CD4-positive, alpha-beta T cell (primary cell): ENCODE data around the gene STK26. TPM values are rescaled to one million over a fixed set of nuclear protein-coding genes. Genes with fewer than 3 reads are reported as not detected.
A peak's percentile ranks its signal among the peaks of the same experiment; 100 is the strongest.

Source experiments
- ATAC-seq: fragments of 200-7000 bp; cut with Tn5 transposase; one replicate; pipeline ENCODE4 v1.10.0; 2022; ENCODE audit warnings: mild to moderate bottlenecking; ENCODE audit not compliant: poor library complexity
- CTCF ChIA-PET: fragments of 350-600 bp; sonication (Branson Sonifier 250); formaldehyde crosslinking; loops from one replicate; lab custom pipeline; 2021; ENCODE audit warnings: antibody characterized with exemption, inconsistent platforms; lab: Charles Lee
- POLR2A ChIA-PET: fragments of 350-600 bp; sonication (Branson Sonifier 250); formaldehyde crosslinking; loops from one replicate; lab custom pipeline; 2021; ENCODE audit warnings: antibody characterized with exemption, inconsistent platforms; lab: Charles Lee
- DNase-seq, 14 experiments: peaks; one replicate each; pipeline ENCODE4 v3.0.0-alpha.2; 2013 to 2020; ENCODE audit warnings: mixed read lengths in 2 of 14
- H3K27ac ChIP-seq, 2 donors: one replicate each; pipeline versions ENCODE4 v1.5.1 to v1.7.0; 2013; ENCODE audit warnings: low read length in 2 of 2, low read depth in 1 of 2, mild to moderate bottlenecking in 1 of 2
- H3K27me3 ChIP-seq, 2 experiments: 1 replicate in 1 of 2; 2 replicates in 1 of 2; pipeline versions ENCODE4 v1.6.1 to v1.7.0; 2013; ENCODE audit warnings: low read length in 2 of 2, control low read depth in 1 of 2, mild to moderate bottlenecking in 1 of 2, moderate library complexity in 1 of 2; ENCODE audit not compliant: insufficient read depth in 2 of 2, control insufficient read depth in 1 of 2
- H3K36me3 ChIP-seq: one replicate; pipeline ENCODE4 v1.6.1; 2013; ENCODE audit warnings: low read length, control low read depth; ENCODE audit not compliant: insufficient read depth
- H3K4me1 ChIP-seq: one replicate; pipeline ENCODE4 v1.6.1; 2013; ENCODE audit warnings: low read length, control low read depth; ENCODE audit not compliant: insufficient read depth
- H3K4me3 ChIP-seq: one replicate; pipeline ENCODE4 v1.5.1; 2013; ENCODE audit warnings: mild to moderate bottlenecking, low read length, moderate library complexity
- H3K9me3 ChIP-seq, 2 experiments: 1 replicate in 1 of 2; 2 replicates in 1 of 2; pipeline versions ENCODE4 v1.6.1 to v1.7.0; 2013; ENCODE audit warnings: low read length in 2 of 2, mild to moderate bottlenecking in 2 of 2, control low read depth in 1 of 2, moderate library complexity in 1 of 2; ENCODE audit not compliant: control insufficient read depth in 1 of 2, insufficient read depth in 1 of 2
- H3K27ac Mint-ChIP-seq: one replicate; pipeline ENCODE4 v1.8.0; 2020; ENCODE audit warnings: mixed read lengths
- H3K27me3 Mint-ChIP-seq: one replicate; pipeline ENCODE4 v1.8.0; 2021; ENCODE audit warnings: mixed read lengths
- H3K36me3 Mint-ChIP-seq: one replicate; pipeline ENCODE4 v1.8.0; 2021; ENCODE audit warnings: low read depth, mixed read lengths
- H3K4me1 Mint-ChIP-seq: one replicate; pipeline ENCODE4 v1.8.0; 2021; ENCODE audit warnings: low read depth, mixed read lengths
- H3K4me3 Mint-ChIP-seq: one replicate; pipeline ENCODE4 v1.8.0; 2020; ENCODE audit warnings: mild to moderate bottlenecking, mixed read lengths
- H3K9me3 Mint-ChIP-seq: one replicate; pipeline ENCODE4 v1.8.0; 2020; ENCODE audit warnings: mixed read lengths
- CTCF ChIP-seq: fragments of 200-600 bp; IDR thresholded peaks from one replicate; pipeline ENCODE4 v1.8.0; 2022; ENCODE audit warnings: antibody characterized with exemption, mild to moderate bottlenecking
- intact Hi-C, 2 experiments: fragments of 100-400 bp; cut with DNase I in 1 of 2; cut with micrococcal nuclease in 1 of 2; formaldehyde crosslinking; loops; one replicate each; pipeline versions ENCODE4 v1.15.1 to v1.9.0; 2023 to 2025; cut with DNase I, micrococcal nuclease
- total RNA-seq, 174 experiments: library from RNA in 2 of 174; stranded (reverse) in 2 of 174; gene quantifications; one replicate each; pipeline ENCODE4 v1.2.3 and lab custom pipeline; 2021 to 2026

Gene STK26
- total RNA-seq, 2 experiments from 2014 or later, result 25.2 to 27.9 TPM

- no peak overlapping the region for H3K4me3 ChIP-seq
- no peaks in the 10 kb centered on the region for H3K36me3 Mint-ChIP-seq
- H3K27ac Mint-ChIP-seq, result no peak overlapping the region
- no peak overlapping the region for H3K27ac ChIP-seq
- no peaks in the 10 kb centered on the region for H3K27me3 ChIP-seq
- H3K4me1 ChIP-seq, result no peaks in the 10 kb centered on the region
- CTCF ChIA-PET, result no interaction called here
- H3K4me1 Mint-ChIP-seq, result no peaks in the 10 kb centered on the region
- POLR2A ChIA-PET, result no interaction called here
- H3K36me3 ChIP-seq, result no peaks in the 10 kb centered on the region
- TF ChIP-seq CTCF, result no peak
- no peak for ATAC-seq
- H3K9me3 Mint-ChIP-seq, result no peaks in the 10 kb centered on the region
- peak in 1 of 14 experiments; percentile 3 for DNase-seq
- H3K9me3 ChIP-seq, result no peaks in the 10 kb centered on the region
- H3K27me3 Mint-ChIP-seq, result no peaks in the 10 kb centered on the region
- intact Hi-C loops, result no loop called here
- no peak overlapping the region for H3K4me3 Mint-ChIP-seq
Observed at GRCh38 chrX:132114607-132115006, 91.5 kb downstream of the STK26 start.

GRCh38 chrX:132115792-132116191, 92.7 kb downstream of the STK26 start:
- no peaks in the 10 kb centered on the region for H3K27me3 ChIP-seq
- ATAC-seq (no peak), DNase-seq (no peak)
- no peaks in the 10 kb centered on the region for H3K9me3 ChIP-seq
- H3K36me3 Mint-ChIP-seq, result no peaks in the 10 kb centered on the region
- H3K27me3 Mint-ChIP-seq, result no peaks in the 10 kb centered on the region
- intact Hi-C loops, result no loop called here
- H3K9me3 Mint-ChIP-seq, result no peaks in the 10 kb centered on the region
- POLR2A ChIA-PET, result no interaction called here
- no peak overlapping the region for H3K27ac Mint-ChIP-seq
- no peak overlapping the region for H3K4me3 ChIP-seq
- no peaks in the 10 kb centered on the region for H3K36me3 ChIP-seq
- TF ChIP-seq CTCF, result no peak
- no peak overlapping the region for H3K27ac ChIP-seq
- CTCF ChIA-PET, result no interaction called here
- H3K4me3 Mint-ChIP-seq, result no peak overlapping the region
- H3K4me1 Mint-ChIP-seq, result no peaks in the 10 kb centered on the region
- H3K4me1 ChIP-seq, result no peaks in the 10 kb centered on the region

- Histone ChIP-seq H3K9me3 (no peaks in the 10 kb centered on the region), H3K27me3 (no peaks in the 10 kb centered on the region), H3K27ac (no peak overlapping the region), H3K4me1 (no peaks in the 10 kb centered on the region), H3K4me3 (no peak overlapping the region), H3K36me3 (no peaks in the 10 kb centered on the region)
- Mint-ChIP-seq H3K4me1 (no peaks in the 10 kb centered on the region), H3K4me3 (no peak overlapping the region), H3K27me3 (no peaks in the 10 kb centered on the region), H3K27ac (no peak overlapping the region), H3K36me3 (no peaks in the 10 kb centered on the region), H3K9me3 (no peaks in the 10 kb centered on the region)
- intact Hi-C loops, result no loop called here
- ChIA-PET POLR2A (no interaction called here), CTCF (no interaction called here)
- no peak for TF ChIP-seq CTCF
- DNase-seq (no peak), ATAC-seq (no peak)
Observed at GRCh38 chrX:132118358-132118757, 95.3 kb downstream of the STK26 start.
